Measurements from ENCODE around the gene IRF8. TPM values are rescaled to one million over a fixed set of nuclear protein-coding genes. Genes with fewer than 3 reads are reported as not detected.

The IRF8 gene
- total RNA-seq, 2 donors from 2014 or later = 1.8 to 21.2 TPM

- WGBS = 87% methylated on average over 5 of the region's 5 CpGs
- Histone ChIP-seq H3K27ac (no peak overlapping the region), H3K36me3 (no peaks in the 10 kb centered on the region), H3K27me3 (replicated peaks; ENCODE audit: insufficient read depth) (peaks cover 3% of the 10 kb centered on the region), H3K9me3 (no peaks in the 10 kb centered on the region), H3K4me1 (replicated peaks) (no peaks in the 10 kb centered on the region), H3K4me3 (no peak overlapping the region)
- intact Hi-C loops (cut with DNase I) = no loop called here
- no peak for DNase-seq (ENCODE audit: low spot score)
- TF ChIP-seq CTCF (IDR thresholded peaks at IDR 0.05) = no peak
- TF ChIP-seq POLR2A (IDR thresholded peaks at IDR 0.05) = no peak
- no peak for TF ChIP-seq POLR2AphosphoS5 (IDR thresholded peaks at IDR 0.05)
Measured at GRCh38 chr16:85878407-85878806, 20.6 kb upstream of the IRF8 start.

GRCh38 chr16:85878875-85879274 is 20.1 kb upstream of the IRF8 start:
- intact Hi-C loops (cut with DNase I) = no loop called here
- no peaks in the 10 kb centered on the region for H3K9me3 ChIP-seq
- H3K27ac ChIP-seq = no peak overlapping the region
- TF ChIP-seq POLR2A (IDR thresholded peaks at IDR 0.05) = no peak
- no peak overlapping the region for H3K4me3 ChIP-seq
- no peak for DNase-seq (ENCODE audit: low spot score)
- H3K27me3 ChIP-seq (replicated peaks; ENCODE audit: insufficient read depth) = peaks cover 7% of the 10 kb centered on the region
- no peaks in the 10 kb centered on the region for H3K4me1 ChIP-seq (replicated peaks)
- H3K36me3 ChIP-seq = no peaks in the 10 kb centered on the region
- WGBS = 42% methylated on average over 5 of the region's 5 CpGs

GRCh38 chr16:85879549-85879948 is 19.4 kb upstream of the IRF8 start:
- Histone ChIP-seq H3K27me3 (replicated peaks; ENCODE audit: insufficient read depth) (peaks cover 7% of the 10 kb centered on the region), H3K36me3 (no peaks in the 10 kb centered on the region), H3K9me3 (no peaks in the 10 kb centered on the region), H3K4me3 (no peak overlapping the region), H3K4me1 (replicated peaks) (no peaks in the 10 kb centered on the region), H3K27ac (no peak overlapping the region)
- TF ChIP-seq POLR2A (IDR thresholded peaks at IDR 0.05) = no peak
- no peak for TF ChIP-seq POLR2AphosphoS5 (IDR thresholded peaks at IDR 0.05)
- TF ChIP-seq CTCF (IDR thresholded peaks at IDR 0.05) = no peak
- no peak for DNase-seq (ENCODE audit: low spot score)
- intact Hi-C loops (cut with DNase I) = no loop called here
- WGBS = 61% methylated on average over 6 of the region's 6 CpGs

- TF ChIP-seq CTCF (IDR thresholded peaks at IDR 0.05) (no peak), POLR2A (IDR thresholded peaks at IDR 0.05) (no peak), POLR2AphosphoS5 (IDR thresholded peaks at IDR 0.05) (no peak)
- Histone ChIP-seq H3K4me1 (replicated peaks) (no peaks in the 10 kb centered on the region), H3K36me3 (no peaks in the 10 kb centered on the region), H3K9me3 (no peaks in the 10 kb centered on the region), H3K4me3 (no peak overlapping the region), H3K27ac (no peak overlapping the region), H3K27me3 (replicated peaks; ENCODE audit: insufficient read depth) (peaks cover 12% of the 10 kb centered on the region)
- intact Hi-C loops (cut with DNase I) = no loop called here
- 88% methylated on average over 3 of the region's 3 CpGs for WGBS
- DNase-seq (ENCODE audit: low spot score) = no peak
Measured at GRCh38 chr16:85879975-85880831, 18.8 kb upstream of the IRF8 start.

GRCh38 chr16:85880861-85881260 is 18.1 kb upstream of the IRF8 start:
- H3K4me3 ChIP-seq = no peak overlapping the region
- DNase-seq (ENCODE audit: low spot score) = no peak
- 89% methylated on average over 3 of the region's 3 CpGs for WGBS
- no peaks in the 10 kb centered on the region for H3K4me1 ChIP-seq (replicated peaks)
- TF ChIP-seq CTCF (IDR thresholded peaks at IDR 0.05) (no peak), POLR2AphosphoS5 (IDR thresholded peaks at IDR 0.05) (no peak), POLR2A (IDR thresholded peaks at IDR 0.05) (no peak)
- H3K36me3 ChIP-seq = no peaks in the 10 kb centered on the region
- H3K27ac ChIP-seq = no peak overlapping the region
- no peaks in the 10 kb centered on the region for H3K9me3 ChIP-seq
- intact Hi-C loops (cut with DNase I) = no loop called here
- peaks cover 15% of the 10 kb centered on the region for H3K27me3 ChIP-seq (replicated peaks; ENCODE audit: insufficient read depth)
